Aorta (tissue), 5 donors: Measurements from ENCODE around the gene BROX. TPM values are rescaled to one million over a fixed set of nuclear protein-coding genes. Genes with fewer than 3 reads are reported as not detected.
A peak's percentile ranks its signal among the peaks of the same experiment; 100 is the strongest.

ENCODE experiments used
- ATAC-seq: fragments of 200-7000 bp; cut with Tn5 transposase; one replicate; pipeline ENCODE4 v1.9.1; 2022; ENCODE audit warnings: moderate library complexity; ENCODE audit not compliant: low FRiP score
- DNase-seq, 2 donors: peaks; one replicate each; pipeline ENCODE4 v3.0.0-alpha.2; 2020
- H3K27ac ChIP-seq, 2 donors: one replicate each; pipeline ENCODE4 v1.5.1; 2013; ENCODE audit warnings: low read length in 2 of 2, mild to moderate bottlenecking in 2 of 2, moderate library complexity in 2 of 2, control low read depth in 1 of 2, inconsistent platforms in 1 of 2, low read depth in 1 of 2
- H3K27me3 ChIP-seq, 2 donors: one replicate each; pipeline ENCODE4 v1.6.1; 2013; ENCODE audit warnings: control low read depth in 1 of 2, low read length in 1 of 2, mild to moderate bottlenecking in 1 of 2, moderate library complexity in 1 of 2; ENCODE audit not compliant: insufficient read depth in 2 of 2, control insufficient read depth in 1 of 2
- H3K36me3 ChIP-seq, 2 donors: one replicate each; pipeline ENCODE4 v1.6.1; 2013; ENCODE audit warnings: control low read depth in 1 of 2, low read length in 1 of 2, mild to moderate bottlenecking in 1 of 2; ENCODE audit not compliant: insufficient read depth in 2 of 2, control insufficient read depth in 1 of 2
- H3K4me1 ChIP-seq, 2 donors: one replicate each; pipeline ENCODE4 v1.6.1; 2013; ENCODE audit warnings: low read length in 2 of 2, control low read depth in 1 of 2, mild to moderate bottlenecking in 1 of 2, moderate library complexity in 1 of 2; ENCODE audit not compliant: insufficient read depth in 2 of 2, control insufficient read depth in 1 of 2
- H3K4me3 ChIP-seq, 2 donors: one replicate each; pipeline ENCODE4 v1.5.1; 2013; ENCODE audit warnings: low read length in 2 of 2, control low read depth in 1 of 2, mild to moderate bottlenecking in 1 of 2
- H3K9me3 ChIP-seq: one replicate; pipeline ENCODE4 v1.6.1; 2013; ENCODE audit warnings: mild to moderate bottlenecking, low read length; ENCODE audit not compliant: control insufficient read depth
- WGBS, 2 donors: extraction: QIAGEN DNeasy Blood & Tissue Kit; methylation state at CpG; one replicate each; pipeline ENCODE4 v1.1.7; 2013; 5-methylcytosine and 5-hydroxymethylcytosine counted together
- intact Hi-C, 2 donors: fragments of 100-400 bp; cut with DNase I; formaldehyde crosslinking; loops; one replicate each; pipeline versions ENCODE4 v1.14.2 to v1.15.0; 2022
- polyA plus RNA-seq, 2 donors: library from polyadenylated mRNA; stranded (reverse); fragments of 200-250 nt; gene quantifications; one replicate each; pipeline ENCODE4 v1.2.3, GENCODE V29; 2013
- total RNA-seq, 2 donors: library from RNA; stranded (reverse); fragmentation: NEBNext Ultra II Directional; extraction: Animal tissue kit (Norgen Biotek cat#: 25700); gene quantifications; one replicate each; pipeline ENCODE4 v1.2.1, GENCODE V29; 2021
- donor health status: healthy with polysubstance abuse.
- donor health status: Bipolar disorder and iron deficiency.
- donor health status: DM: no; HTN: no; CAD: no.
- donor health status: DM: no; HTN: no; CAD: no.
- donor health status: DM: yes; HTN: yes; CAD: no.

The BROX gene
- total and polyA plus RNA-seq, 4 donors, result 15.0 to 50.7 (median 25.1) TPM

- H3K27me3 ChIP-seq, result no peaks in the 10 kb centered on the region
- no peak overlapping the region for H3K27ac ChIP-seq
- intact Hi-C loops, result no loop called here
- DNase-seq (no peak), ATAC-seq (no peak)
- no peaks in the 10 kb centered on the region for H3K4me1 ChIP-seq
- H3K9me3 ChIP-seq, result no peaks in the 10 kb centered on the region
- WGBS, 2 donors, result 88 to 90% methylated on average over 5 of the region's 5 CpGs
- H3K36me3 ChIP-seq, result no peaks in the 10 kb centered on the region
- H3K4me3 ChIP-seq, result no peak overlapping the region
Measured at GRCh38 chr1:222694927-222695326, 17.4 kb upstream of the BROX start.

- no peak overlapping the region for H3K4me3 ChIP-seq
- no peaks in the 10 kb centered on the region for H3K27me3 ChIP-seq
- intact Hi-C loops, result no loop called here
- H3K4me1 ChIP-seq, result no peaks in the 10 kb centered on the region
- DNase-seq (no peak), ATAC-seq (no peak)
- 95 to 98% methylated on average over 8 of the region's 8 CpGs for whole genome bisulfite sequencing, 2 donors
- no peak overlapping the region for H3K27ac ChIP-seq
- no peaks in the 10 kb centered on the region for H3K9me3 ChIP-seq
- H3K36me3 ChIP-seq, result no peaks in the 10 kb centered on the region
Measured at GRCh38 chr1:222696741-222697140, 15.6 kb upstream of the BROX start.

GRCh38 chr1:222697203-222697602 lies 15.2 kb upstream of the BROX start:
- 91 to 98% methylated on average over 2 of the region's 2 CpGs for WGBS, 2 donors
- Histone ChIP-seq H3K36me3 (no peaks in the 10 kb centered on the region), H3K9me3 (no peaks in the 10 kb centered on the region), H3K4me1 (no peaks in the 10 kb centered on the region), H3K4me3 (no peak overlapping the region), H3K27ac (no peak overlapping the region), H3K27me3 (no peaks in the 10 kb centered on the region)
- DNase-seq, result no peak
- no peak for ATAC-seq
- intact Hi-C loops, result no loop called here

- no peak for DNase-seq
- intact Hi-C loops, result no loop called here
- no peak overlapping the region for H3K4me3 ChIP-seq
- H3K27me3 ChIP-seq, result no peaks in the 10 kb centered on the region
- whole genome bisulfite sequencing, 2 donors, result 36 to 43% methylated on average over 2 of the region's 2 CpGs
- H3K36me3 ChIP-seq, result no peaks in the 10 kb centered on the region
- ATAC-seq, result no peak
- H3K4me1 ChIP-seq, result no peaks in the 10 kb centered on the region
- H3K27ac ChIP-seq, result no peak overlapping the region
- no peaks in the 10 kb centered on the region for H3K9me3 ChIP-seq
Measured at GRCh38 chr1:222697826-222698225, 14.5 kb upstream of the BROX start.

GRCh38 chr1:222702210-222702609 lies 10.2 kb upstream of the BROX start:
- H3K9me3 ChIP-seq, result no peaks in the 10 kb centered on the region
- DNase-seq (no peak), ATAC-seq (no peak)
- no peaks in the 10 kb centered on the region for H3K4me1 ChIP-seq
- no peaks in the 10 kb centered on the region for H3K27me3 ChIP-seq
- 90 to 92% methylated on average over 4 of the region's 4 CpGs for WGBS, 2 donors
- no peak overlapping the region for H3K27ac ChIP-seq
- H3K36me3 ChIP-seq, result no peaks in the 10 kb centered on the region
- intact Hi-C loops, result no loop called here
- H3K4me3 ChIP-seq, result no peak overlapping the region

- WGBS, 2 donors, result 88 to 93% methylated on average over 1 of the region's 1 CpG
- H3K4me1 ChIP-seq, result no peaks in the 10 kb centered on the region
- no peak overlapping the region for H3K4me3 ChIP-seq
- DNase-seq (no peak), ATAC-seq (no peak)
- intact Hi-C loops, result no loop called here
- H3K27ac ChIP-seq, result no peak overlapping the region
- no peaks in the 10 kb centered on the region for H3K9me3 ChIP-seq
- no peaks in the 10 kb centered on the region for H3K36me3 ChIP-seq
- H3K27me3 ChIP-seq, result no peaks in the 10 kb centered on the region
Measured at GRCh38 chr1:222704260-222704659, 8.1 kb upstream of the BROX start.

GRCh38 chr1:222706815-222707214 lies 5.5 kb upstream of the BROX start:
- Histone ChIP-seq H3K27me3 (no peaks in the 10 kb centered on the region), H3K27ac (no peak overlapping the region), H3K36me3 (no peaks in the 10 kb centered on the region), H3K9me3 (no peaks in the 10 kb centered on the region), H3K4me3 (no peak overlapping the region), H3K4me1 (no peaks in the 10 kb centered on the region)
- no peak for ATAC-seq
- 73% methylated on average over 4 of the region's 4 CpGs for WGBS, 2 donors
- intact Hi-C loops, result no loop called here
- no peak for DNase-seq

GRCh38 chr1:222709700-222710153 lies 2.6 kb upstream of the BROX start:
- intact Hi-C loops, result loop anchor here (10.0 kb wide), 2 partner anchors 65 to 245 kb away; no protein-coding TSS in a partner anchor
- no peaks in the 10 kb centered on the region for H3K9me3 ChIP-seq
- H3K4me3 ChIP-seq, result no peak overlapping the region
- no peaks in the 10 kb centered on the region for H3K4me1 ChIP-seq
- WGBS, 2 donors, result 88% methylated on average over 5 of the region's 5 CpGs
- H3K27ac ChIP-seq, result no peak overlapping the region
- H3K27me3 ChIP-seq, result no peaks in the 10 kb centered on the region
- no peaks in the 10 kb centered on the region for H3K36me3 ChIP-seq
- DNase-seq (no peak), ATAC-seq (no peak)

- H3K4me1 ChIP-seq, result no peaks in the 10 kb centered on the region
- no peaks in the 10 kb centered on the region for H3K27me3 ChIP-seq
- peak overlapping the region; percentile 77 to 87 for H3K4me3 ChIP-seq
- intact Hi-C loops, result loop anchor here (10.0 kb wide), 2 partner anchors 67 to 247 kb away; no protein-coding TSS in a partner anchor
- WGBS, 2 donors, result 0% methylated on average over 34 to 42 of the region's 42 CpGs
- peak; percentile 67 for ATAC-seq
- H3K9me3 ChIP-seq, result no peaks in the 10 kb centered on the region
- peak overlapping the region; percentile 58 to 90 for H3K27ac ChIP-seq
- peak; percentile 73 to 85 for DNase-seq
- H3K36me3 ChIP-seq, result no peaks in the 10 kb centered on the region
Measured at GRCh38 chr1:222711319-222712252, 778 bp upstream of the BROX start.
